Islet of Langerhans (tissue), 1 donor: ENCODE results near the gene NKAIN2.
A peak's percentile ranks its signal among the peaks of the same experiment; 100 is the strongest.
"Not testable (repeated sequence)": the region's sequence is repeated elsewhere in the genome, so short reads cannot be mapped to it uniquely, and the experiment has no call there.

ENCODE experiments used
- FAIRE-seq: peaks from one replicate; lab custom pipeline; 2011; peaks lifted over from hg19 to GRCh38; lab: Jason Lieb, UNC

The NKAIN2 gene

DNA sequence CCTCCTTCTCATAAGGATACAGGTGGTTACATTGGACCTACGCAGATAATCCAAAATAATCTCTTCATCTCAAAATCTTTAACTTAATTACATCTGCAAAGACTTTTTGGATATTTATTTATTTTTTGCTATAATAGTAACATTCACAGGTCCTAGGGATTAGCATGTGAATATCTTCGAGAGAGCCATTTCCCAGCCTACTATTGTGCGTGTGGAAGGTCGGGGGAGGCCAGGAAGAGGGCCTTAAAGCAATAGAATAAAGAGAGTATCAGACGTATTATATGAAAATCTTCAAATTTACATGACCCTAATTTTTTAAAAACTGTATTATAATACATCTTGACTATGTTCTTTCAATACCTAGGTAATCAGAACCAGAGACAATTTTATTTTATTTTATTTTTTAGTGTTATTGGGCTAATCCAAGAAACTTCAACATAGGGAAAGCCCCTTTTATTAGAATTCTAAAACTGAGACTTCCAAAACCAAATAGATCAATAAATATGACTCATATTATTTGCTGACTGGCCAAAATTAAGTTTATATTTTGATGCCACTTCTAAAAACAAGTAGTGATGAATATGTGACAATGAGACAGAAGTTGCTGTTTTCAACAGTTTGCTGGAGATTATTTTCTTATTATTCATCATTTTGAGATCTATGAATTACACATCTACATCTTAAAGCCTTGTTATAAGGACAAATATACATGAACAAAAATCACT, 536.1 kb downstream of the NKAIN2 start:
- FAIRE-seq, result no peak

DNA sequence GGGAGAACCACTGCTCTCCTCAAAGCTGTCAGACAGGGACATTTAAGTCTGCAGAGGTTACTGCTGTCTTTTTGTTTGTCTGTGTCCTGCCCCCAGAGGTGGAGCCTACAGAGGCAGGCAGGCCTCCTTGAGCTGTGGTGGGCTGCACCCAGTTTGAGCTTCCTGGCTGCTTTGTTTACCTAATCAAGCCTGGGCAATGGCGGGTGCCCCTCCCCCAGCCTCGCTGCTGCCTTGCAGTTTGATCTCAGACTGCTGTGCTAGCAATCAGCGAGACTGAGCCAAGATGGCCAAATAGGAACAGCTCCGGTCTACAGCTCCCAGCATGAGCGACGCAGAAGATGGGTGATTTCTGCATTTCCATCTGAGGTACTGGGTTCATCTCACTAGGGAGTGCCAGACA, 544.7 kb downstream of the NKAIN2 start:
- not testable (repeated sequence) for FAIRE-seq

DNA sequence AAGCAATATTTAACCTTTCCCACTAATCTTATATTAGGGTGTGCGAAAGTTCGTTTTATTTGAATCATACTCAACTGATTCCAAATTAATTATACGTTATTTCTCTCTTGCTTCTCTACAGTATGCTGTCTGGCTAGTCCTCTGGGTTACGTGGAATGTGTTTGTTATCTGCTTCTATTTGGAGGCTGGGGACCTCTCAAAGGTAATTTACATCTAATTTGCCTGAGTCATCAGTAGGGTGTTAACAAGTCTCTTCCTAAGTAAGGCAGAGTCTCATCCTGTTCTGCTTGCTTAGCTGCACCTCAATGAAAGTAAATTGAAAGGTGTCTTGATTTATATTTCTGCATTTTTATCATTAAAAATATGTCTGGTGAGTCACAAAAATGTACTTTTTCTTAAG, 551.5 kb downstream of the NKAIN2 start:
- FAIRE-seq, result no peak

DNA sequence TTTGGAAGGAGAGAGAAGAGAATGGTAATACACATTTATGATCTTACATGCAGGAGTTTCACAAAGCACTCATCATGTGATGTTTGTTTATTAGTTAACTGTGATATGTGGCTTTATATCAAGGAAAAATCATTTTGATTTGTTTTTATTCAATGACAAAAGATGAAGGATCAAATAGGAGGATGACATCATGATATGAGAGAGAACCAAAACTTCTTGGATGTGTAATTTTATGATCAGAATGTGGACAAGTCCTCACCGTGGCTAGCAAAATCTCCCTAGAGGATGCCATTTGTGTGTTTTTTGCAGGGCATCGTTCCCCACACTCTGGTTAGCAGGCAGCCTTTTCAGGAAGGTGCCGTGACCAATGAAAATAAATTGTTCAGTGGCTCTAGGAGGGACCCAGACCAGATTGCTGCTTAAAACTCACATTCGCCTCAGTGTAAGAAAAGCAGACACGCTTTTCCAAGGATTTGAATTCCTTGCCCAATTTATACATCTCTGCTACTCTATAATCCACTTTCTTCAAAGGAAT, 552.7 kb downstream of the NKAIN2 start:
- no peak for FAIRE-seq

- FAIRE-seq, result no peak
Observed at GRCh38 chr6:124356811-124357210, 553.1 kb downstream of the NKAIN2 start.

- no peak for FAIRE-seq
Observed at GRCh38 chr6:124368131-124368530, 564.5 kb downstream of the NKAIN2 start.

- FAIRE-seq, result peak; percentile 30
Observed at GRCh38 chr6:124371974-124372475, 568.4 kb downstream of the NKAIN2 start.

DNA sequence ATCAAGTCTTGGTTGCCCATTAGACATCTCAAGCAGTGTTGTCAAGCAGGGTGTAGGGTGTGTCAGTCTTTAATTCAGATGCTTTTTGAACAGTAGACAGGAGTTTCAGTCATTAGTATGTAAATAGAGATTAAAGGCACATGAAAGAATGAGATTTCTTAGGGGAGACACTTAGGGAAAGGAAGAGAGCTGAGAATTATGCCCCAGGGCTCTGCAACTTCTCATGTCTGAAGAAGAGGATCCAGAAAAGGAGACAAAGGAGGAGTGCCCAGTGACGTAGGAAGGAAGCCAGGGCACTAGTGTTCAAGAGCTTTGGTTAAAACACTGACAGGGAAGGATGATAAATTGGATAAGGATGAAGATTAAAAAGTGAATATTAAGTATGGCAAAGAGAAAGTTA, 569.7 kb downstream of the NKAIN2 start:
- no peak for FAIRE-seq

DNA sequence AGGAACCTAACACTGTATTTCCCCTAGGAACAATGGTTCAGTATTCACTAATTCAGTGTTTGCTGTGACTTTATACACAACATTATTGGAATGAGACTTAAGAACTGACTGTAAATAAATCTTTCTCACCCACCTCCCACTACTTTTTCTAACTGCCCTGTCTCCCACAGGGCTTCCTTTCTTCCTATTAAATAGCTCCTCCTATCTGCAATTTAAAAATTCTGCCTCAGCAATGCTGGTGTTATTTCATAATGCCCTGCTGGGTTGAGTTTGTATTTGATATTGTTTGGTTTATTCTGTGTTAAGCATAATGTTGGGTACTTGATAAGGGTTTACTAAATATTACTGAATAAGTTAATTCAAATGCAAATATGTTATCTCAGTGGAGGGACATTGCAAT, 585.5 kb downstream of the NKAIN2 start:
- no peak for FAIRE-seq

- no peak for FAIRE-seq
Observed at GRCh38 chr6:124393536-124393935, 589.9 kb downstream of the NKAIN2 start.

- FAIRE-seq, result no peak
Observed at GRCh38 chr6:124396361-124396760, 592.7 kb downstream of the NKAIN2 start.

DNA sequence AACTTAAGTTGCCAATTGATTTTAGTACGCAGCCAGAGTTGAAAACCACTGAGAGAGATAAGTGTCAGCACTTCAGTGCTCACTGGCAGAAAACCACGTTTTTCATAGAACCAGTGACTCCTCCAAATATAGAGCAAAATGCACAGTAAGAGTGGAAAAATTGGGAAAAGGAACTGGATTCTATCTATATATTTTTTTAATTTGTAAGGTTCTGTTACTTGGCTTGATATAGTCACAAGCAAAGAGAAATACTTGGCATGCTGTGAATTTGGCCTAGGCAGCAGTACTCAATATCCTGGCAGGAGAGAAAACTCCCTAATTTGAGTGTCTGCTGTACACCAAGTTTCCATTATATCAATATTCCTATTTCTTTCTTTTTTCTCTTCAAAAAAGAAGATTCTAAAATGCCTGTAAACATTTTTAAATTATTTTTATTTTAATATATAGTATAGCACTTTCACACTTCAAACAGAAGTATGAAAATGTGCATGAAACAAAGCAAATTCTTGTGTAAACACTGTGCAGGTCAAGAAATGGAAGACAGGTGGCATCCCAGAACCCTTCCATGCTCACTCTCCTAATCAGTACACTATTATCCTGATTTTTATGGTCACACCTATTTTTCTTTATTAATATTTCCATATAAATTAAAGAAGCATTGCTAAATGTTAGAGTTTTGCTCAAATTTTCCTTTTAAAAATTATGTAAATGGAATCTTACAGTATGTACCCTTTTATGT, 596.8 kb downstream of the NKAIN2 start:
- FAIRE-seq, result no peak

DNA sequence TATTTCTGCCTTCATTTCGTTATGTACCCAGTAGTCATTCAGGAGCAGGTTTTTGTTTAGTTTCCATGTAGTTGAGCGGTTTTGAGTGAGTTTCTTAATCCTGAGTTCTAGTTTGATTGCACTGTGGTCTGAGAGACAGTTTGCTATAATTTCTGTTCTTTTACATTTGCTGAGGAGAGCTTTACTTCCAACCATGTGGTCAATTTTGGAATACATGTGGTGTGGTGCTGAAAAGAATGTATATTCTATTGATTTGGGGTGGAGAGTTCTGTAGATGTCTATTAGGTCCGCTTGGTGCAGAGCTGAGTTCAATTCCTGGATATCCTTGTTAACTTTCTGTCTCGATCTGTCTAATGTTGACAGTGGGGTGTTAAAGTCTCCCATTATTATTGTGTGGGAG, 606.8 kb downstream of the NKAIN2 start:
- FAIRE-seq, result not testable (repeated sequence)

GRCh38 chr6:124412657-124413056, 609.0 kb downstream of the NKAIN2 start:
- FAIRE-seq, result not testable (repeated sequence)

DNA sequence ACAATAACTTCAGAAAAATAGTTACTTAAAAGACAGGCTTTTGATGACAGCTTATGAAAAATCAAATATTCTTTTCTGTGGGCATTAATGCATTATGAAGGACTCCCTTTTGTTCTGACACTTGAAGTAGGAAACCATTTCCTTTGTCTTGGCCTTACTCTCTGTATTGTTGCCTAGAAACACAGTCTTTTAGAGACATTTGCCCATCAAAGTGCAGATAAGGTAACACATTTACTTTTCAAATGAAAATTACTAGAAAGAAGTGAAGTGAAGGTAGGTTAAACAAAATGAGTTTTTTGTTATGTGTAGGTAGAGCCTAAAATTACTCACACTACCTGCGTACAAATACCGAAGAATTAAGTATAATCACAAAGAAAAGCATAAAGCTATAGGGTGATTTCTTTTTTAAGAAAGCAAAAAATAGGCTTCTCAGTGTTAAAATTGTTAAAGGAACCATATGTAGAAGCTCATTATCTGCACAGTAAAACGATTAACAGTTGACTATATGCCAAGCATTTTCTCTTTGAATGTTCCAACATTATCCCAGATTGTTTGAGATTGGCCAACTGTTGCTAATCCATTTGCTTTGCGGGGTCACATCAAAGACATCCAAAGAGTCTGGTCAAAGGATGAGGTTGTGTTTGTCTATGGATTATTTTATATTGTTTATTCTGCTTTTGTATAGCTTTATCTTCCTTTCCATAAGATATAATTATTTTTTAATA, 616.6 kb downstream of the NKAIN2 start:
- FAIRE-seq, result no peak

GRCh38 chr6:124423621-124424020, 620.0 kb downstream of the NKAIN2 start:
- no peak for FAIRE-seq

- FAIRE-seq, result no peak
Observed at GRCh38 chr6:124430740-124431318, 627.2 kb downstream of the NKAIN2 start.

- no peak for FAIRE-seq
Observed at GRCh38 chr6:124432620-124433019, 629.0 kb downstream of the NKAIN2 start.

- FAIRE-seq, result no peak
Observed at GRCh38 chr6:124433387-124434160, 629.9 kb downstream of the NKAIN2 start.

- no peak for FAIRE-seq
Observed at GRCh38 chr6:124434421-124434820, 630.8 kb downstream of the NKAIN2 start.

GRCh38 chr6:124436803-124437202, 633.1 kb downstream of the NKAIN2 start:
- FAIRE-seq, result no peak
